ENCODE results near the gene XPNPEP3.

XPNPEP3 gene

DNA sequence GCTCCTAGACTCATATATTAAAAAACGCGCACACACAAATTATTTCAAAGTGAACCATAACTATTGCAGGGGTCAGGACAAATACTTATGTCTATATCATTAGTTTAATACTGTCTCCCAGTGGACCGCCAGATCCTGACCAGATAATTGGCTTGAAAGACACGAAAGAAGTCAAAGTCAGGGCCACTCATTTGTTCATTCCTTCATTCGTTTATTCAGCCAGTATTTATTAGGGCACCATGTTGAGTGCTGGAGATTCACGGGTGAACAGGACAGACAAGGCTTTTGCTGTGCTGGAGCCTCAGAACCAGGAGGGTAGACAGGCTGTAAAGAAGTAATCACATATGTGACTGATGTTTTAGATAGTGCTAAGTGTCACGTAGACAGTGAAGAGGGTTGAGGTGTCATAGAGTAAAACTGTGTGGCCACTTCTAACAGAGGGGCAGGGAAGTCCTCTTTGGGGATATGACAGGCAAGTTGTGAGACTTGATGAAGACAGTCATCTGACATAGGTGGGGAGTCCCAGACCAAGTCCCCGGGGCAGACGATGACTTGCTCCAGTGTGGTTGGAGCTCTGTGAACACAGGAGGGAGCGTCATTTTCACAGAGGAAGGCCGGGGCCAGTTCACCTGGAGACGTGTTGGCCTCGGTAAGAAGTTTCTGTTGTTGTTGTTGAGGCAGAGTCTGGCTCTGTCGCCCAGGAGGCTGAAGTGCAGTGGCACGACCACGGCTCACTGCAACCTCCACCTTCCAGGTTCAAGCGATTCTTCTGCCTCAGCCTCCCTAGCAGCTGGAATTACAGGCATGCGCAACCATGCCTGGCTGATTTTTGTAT lies 120.1 kb downstream of the XPNPEP3 start:
- FAIRE-seq: no peak
- no peak for DNase-seq (ENCODE audit: extremely low spot score, insufficient read length, low read depth)

DNA sequence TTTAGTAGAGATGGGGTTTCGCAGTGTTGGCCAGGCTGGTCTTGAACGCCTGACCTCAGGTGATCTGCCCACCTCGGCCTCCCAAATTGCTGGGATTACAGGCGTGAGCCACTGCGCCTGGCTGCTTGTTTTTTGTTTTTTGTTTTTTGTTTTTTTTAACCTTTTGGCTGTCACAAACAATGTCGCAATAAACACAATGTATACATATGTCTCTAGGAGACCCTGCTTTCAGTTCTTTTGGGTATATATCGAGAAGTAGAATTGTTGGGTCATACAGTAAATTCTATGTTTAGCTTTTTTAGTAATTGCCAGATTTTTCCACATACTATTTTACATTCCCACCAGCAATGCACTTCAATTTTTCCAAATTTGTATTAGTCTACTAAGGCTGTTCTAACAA lies 122.2 kb downstream of the XPNPEP3 start:
- DNase-seq (ENCODE audit: extremely low spot score, insufficient read length, low read depth) (no peak), FAIRE-seq (no peak)

DNA sequence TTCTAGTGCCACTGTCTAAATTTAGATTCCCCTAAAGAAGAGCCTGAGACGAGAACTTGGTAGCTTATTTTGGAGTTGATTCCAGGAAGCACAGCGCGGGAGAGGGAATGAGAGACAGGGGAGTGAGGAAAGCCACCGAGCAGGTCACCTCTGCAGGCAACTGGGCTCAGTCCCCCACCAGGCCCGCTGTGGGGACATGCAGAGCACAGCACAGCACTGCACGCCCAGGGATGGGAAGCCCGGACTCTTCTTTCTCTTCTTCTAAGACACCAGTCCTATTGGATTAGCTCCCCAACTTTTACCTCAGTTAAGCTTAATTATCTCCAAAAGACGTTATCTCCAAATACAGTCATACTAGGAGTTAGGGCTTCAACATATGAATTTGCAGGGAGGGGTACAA lies 122.9 kb downstream of the XPNPEP3 start:
- FAIRE-seq: no peak
- DNase-seq (ENCODE audit: extremely low spot score, insufficient read length, low read depth): no peak

Data from GM18507 (cell line).